Stimulated activated CD4-positive, alpha-beta T cell treated with anti-CD3 and anti-CD28 coated beads, Interleukin-2, amount 100 ng/mL, for 4 hours (primary cell): ENCODE data around the gene WNT16.
"Not testable (repeated sequence)": the region's sequence is repeated elsewhere in the genome, so short reads cannot be mapped to it uniquely, and the experiment has no call there.

Source experiments
- DNase-seq: peaks from one replicate; pipeline ENCODE4 v3.0.0-alpha.2; 2020; ENCODE audit warnings: low read depth

The WNT16 gene

DNA sequence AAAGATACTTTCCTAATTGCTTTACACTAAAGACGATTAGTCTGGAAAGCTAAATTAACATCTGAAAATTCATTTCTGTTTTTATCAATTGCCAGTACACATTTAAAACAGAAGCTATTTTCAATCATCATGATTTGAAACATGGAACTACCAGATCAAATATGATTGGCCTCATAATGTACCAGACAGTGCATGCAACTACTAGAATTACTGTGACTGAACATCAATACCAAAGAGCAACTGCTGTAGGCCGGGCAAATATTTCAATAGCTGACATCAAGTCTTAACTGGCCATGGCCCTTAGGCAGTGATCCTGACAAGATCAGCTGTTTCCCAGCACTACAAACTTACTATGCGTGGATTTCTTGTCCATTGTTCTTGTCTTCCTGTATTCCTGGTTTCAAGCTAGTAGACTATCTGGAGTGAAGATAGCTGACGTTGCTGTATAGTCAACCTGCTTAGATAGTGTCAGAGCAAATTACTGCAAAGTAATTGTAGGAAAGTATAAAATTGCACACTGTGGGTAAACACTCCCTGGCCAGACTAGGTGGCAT, 21.7 kb upstream of the WNT16 start:
- no peak for DNase-seq

DNA sequence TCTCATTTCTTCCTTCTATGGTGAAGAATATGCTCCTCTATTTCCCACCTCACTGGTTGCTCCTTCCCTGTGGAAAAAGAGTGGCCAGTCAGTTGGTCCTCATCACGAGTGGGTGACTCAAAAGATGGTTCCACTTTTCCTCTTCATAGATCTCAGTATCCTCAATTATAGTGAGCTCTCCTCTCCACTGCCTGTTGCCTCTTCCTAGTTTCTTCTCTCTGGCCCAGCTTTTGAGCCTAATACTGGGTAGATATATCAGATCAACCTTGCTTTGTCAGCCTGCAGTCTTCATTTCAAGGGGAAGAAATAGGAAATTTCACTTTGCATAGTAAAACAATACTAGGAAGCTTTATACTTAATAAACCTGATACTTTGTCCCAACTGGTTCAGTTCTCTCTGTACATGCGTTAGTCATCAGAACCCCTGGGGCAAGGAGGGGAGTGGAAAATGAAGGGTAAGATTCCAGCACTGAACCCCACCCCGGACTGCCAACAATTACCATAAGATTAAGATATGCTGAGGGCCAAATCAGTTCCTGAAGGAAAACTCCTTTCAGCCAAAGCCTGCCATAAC, 15.5 kb upstream of the WNT16 start:
- no peak for DNase-seq

DNA sequence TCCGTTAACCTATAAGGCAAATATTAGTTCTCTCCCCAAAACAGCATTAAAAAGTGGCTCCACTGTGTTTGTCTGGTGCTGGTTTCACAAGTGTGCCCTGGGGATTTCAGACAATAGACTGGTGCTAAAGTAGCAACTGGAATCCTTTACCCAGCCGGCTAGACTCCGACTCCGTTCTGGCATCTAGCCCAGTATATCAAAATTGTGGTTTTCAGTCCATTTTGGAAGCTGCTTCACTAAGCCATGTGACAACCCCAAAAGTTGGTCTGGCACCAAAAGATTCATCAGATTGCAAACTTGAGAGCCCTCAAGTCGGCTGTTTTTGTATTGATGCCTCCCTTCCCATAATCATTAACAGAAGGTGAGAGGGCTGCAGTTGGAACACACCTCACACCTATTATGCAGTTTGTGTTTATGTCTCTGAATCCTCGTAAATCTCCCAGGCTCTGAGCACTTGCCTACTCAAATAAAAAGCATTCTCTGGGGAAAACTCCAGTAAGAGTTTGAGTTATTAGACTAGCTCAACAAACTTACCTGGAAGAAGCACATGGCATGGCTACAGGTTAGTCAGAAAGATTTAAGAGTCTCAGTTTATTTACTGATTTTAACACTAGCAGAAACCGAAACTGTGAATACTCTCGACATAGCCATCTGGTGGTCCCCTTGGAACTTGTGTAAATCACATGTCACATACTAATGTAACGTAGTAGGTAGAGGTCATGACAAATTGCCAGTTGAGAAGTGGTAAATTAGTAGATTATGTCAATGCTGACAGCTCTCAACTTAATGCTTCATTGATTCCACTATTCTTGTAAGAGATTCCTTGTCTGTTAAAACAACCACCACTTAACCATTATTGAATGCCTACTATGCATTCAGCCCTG, 14.8 kb upstream of the WNT16 start:
- DNase-seq, result no peak

GRCh38 chr7:121315170-121315569, 13.6 kb upstream of the WNT16 start:
- not testable (repeated sequence) for DNase-seq

- no peak for DNase-seq
These were observed 6.3 kb upstream of the WNT16 start for GRCh38 chr7:121322460-121322859.

DNA sequence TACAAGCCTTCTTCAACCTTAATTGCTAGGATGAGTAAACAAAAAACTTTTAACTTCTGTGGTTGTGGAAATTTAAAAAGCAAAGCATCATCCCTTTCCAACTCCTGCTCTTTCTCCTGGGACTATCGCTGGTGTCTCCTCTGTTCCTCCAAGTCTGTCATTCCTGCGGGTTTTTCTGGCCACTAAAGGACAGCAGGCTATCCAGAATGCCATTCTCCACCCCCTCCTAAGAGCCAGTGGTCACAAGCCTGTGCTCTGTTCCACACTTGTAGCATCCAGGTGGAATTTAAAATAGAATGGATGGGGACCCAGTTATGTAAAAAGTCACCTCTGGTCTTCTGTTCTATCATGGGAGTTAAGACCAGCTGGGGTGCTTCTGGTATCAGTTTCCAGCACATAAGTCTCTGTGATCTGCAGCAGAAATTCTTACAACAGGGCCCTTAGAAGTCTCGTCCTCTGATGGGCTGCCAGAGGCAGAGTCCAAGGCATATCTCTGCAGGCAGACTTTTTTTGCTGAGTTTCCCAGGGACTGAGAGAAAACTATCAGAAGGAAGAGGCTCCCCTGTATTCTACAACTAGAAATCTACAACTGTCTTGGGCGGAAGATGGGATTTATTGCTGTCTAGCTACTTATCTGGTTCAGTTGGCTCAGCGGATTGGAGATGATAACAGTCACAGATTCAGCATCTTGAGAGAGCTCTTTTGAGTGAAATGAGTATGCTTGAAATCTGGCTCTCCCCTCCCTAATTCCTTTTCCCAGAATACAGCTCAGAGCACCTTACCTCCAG, 5.1 kb upstream of the WNT16 start:
- DNase-seq, result no peak

DNA sequence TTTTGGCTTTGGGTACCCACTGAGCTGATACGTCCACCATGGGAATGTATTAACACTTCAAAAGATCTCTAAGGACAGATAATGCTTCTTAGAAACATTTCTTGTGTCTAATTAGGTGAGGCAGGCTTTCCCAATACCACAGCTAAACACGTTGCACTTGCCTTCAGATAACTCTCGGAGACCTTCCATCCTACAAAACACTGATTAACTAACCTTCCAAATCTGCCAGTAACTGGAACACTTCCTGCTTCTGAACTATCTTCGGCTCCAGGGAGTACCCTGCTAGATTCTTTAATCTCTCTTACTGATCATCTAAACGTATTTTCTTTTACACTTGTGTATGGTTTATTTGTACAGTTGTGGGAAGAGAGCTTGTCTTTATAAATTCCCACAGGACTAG, 1.1 kb upstream of the WNT16 start:
- DNase-seq, result no peak

DNA sequence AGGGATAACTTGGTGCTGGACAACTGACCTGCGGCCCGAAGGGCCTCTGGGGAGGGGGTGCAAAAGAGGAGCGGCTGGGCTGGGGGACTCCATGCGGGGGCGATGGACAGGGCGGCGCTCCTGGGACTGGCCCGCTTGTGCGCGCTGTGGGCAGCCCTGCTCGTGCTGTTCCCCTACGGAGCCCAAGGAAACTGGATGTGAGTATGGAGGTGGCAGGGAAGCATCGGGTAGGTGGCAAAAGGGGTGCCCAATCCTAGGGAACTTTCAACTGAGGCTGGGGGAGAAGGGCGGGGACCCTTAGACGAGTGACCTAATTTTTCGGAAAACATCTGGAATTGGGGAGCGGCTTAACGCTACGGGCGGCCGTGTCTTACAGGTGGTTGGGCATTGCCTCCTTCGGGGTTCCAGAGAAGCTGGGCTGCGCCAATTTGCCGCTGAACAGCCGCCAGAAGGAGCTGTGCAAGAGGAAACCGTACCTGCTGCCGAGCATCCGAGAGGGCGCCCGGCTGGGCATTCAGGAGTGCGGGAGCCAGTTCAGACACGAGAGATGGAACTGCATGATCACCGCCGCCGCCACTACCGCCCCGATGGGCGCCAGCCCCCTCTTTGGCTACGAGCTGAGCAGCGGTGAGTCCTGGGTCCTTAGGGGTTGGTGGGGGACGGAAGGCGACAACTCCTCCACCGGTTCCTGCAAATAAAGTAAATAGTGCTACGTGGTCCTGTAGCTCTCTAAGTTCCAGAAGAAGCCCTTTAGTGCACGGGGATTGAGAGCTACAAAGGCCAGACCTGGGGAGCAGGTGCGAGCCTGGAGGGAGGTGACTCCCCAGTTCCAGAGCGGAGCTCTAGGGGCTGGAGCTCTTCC, 622 bp downstream of the WNT16 start:
- no peak for DNase-seq

DNA sequence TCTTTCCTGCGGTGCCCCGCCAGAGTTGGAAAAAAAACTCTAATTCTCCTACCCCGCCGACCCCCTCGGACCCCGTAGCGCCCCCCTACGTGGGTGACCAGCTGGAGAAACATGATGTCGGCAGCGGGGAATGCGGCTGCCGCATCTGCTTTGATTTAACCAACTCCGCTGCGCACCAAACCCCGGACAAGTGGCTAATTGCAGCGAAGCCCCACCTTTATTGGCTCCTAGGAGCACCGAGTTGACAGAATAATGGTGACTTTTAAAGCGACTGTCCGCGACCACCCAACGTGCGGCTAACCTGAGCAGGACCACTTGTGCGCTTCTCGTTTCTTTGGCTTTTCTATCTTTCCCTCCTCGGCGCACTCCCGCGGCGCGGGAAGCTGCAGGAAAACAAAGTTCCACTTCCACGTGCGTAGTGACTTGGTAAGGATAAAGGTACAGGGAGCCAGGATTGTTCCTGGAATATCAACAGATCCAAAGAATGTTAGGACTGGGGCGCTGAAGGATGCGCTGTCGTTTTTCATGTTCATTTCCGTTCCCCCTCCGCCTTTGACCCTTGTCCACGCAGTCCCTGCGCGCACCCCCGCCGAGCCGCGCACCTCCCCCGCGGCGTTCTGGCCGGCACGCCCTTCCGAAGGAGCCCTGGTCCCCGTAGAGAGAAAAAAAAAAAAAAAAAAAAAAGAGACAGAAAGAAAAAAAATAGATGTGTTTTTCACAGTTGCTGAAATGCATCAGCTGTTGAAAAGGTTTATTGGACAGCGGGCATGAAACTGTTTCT, 1.4 kb downstream of the WNT16 start:
- DNase-seq, result no peak

DNA sequence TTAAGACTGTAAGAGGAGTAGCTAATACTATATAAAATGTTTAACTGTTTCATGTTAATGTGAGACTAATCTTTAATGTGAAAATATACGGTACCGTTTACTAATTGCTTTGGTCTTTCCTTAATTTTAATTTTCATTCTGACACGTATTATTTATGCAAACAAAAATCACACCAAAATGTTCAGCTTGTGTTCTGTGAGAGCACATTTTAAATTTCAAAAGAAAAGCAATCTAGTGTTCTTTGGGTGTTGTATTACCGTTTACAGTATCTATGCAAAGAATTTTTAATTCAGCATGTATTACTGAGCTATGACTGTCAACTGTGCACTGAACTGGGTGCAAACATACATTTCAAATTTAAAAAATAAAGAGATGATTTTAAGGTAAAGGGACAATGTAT, 2.2 kb downstream of the WNT16 start:
- no peak for DNase-seq

- no peak for DNase-seq
These were observed 2.8 kb downstream of the WNT16 start for GRCh38 chr7:121331574-121331973.

DNA sequence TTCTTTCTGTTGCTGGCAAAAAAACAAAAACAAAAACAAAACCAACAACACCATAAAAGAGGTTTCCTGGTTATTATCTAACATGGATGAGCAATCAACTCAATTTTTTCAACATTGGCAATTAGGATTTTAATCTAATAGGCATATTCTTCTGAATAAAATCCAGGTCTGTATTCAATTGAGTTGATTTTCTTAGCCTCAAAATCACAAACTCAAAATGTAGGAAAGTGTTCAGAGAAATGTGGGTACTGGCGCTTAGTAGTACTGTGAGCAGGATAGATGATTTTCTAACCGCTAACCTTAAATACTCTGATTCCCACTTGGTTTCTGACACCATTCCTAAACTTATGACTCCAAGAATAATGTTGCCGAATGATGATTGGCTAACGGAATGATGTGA, 5.6 kb downstream of the WNT16 start:
- no peak for DNase-seq

- no peak for DNase-seq
These were observed 6.3 kb downstream of the WNT16 start for GRCh38 chr7:121334875-121335648.

DNA sequence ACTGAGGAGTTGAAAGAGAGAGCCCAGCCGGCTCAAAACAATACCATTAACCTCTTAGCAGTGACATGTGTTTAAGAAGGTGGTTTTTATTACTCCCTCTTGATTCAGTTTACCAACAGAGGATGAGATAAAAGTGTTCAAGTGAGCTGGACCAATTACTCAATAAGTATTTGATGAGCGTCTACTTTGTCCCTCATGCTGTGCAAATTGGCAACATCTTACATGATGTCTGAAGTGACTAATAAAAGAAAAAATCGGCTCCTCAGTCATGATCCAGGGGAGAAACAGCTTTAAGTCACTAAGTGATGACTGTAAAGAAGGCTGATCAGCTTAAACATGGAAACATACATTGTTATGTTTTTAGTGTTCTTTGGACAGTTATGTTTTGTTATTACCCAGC, 7.8 kb downstream of the WNT16 start:
- DNase-seq, result no peak

- no peak for DNase-seq
These were observed 8.6 kb downstream of the WNT16 start for GRCh38 chr7:121337398-121337797.

GRCh38 chr7:121339082-121339481, 10.3 kb downstream of the WNT16 start:
- DNase-seq, result no peak

- no peak for DNase-seq
These were observed 13.1 kb downstream of the WNT16 start for GRCh38 chr7:121341933-121342332.

DNA sequence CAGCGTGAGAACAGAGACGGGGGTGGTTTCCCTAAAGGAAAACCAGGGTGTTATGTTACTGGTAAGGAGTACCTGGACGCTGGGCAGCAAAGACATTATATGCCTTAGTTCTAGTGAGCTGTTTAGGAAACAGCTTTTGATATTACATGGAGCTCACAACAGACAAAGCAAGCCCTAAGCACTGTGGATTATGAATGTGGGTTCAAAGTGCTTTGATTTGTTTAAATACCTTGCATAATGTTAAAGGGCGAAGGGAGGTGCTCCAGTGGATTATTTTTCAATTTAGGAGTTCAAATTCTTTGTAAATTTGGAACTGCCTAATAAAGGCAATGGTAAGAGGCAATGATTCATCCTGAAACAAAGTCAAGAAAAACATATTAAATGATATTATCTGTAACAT, 13.8 kb downstream of the WNT16 start:
- DNase-seq, result no peak

DNA sequence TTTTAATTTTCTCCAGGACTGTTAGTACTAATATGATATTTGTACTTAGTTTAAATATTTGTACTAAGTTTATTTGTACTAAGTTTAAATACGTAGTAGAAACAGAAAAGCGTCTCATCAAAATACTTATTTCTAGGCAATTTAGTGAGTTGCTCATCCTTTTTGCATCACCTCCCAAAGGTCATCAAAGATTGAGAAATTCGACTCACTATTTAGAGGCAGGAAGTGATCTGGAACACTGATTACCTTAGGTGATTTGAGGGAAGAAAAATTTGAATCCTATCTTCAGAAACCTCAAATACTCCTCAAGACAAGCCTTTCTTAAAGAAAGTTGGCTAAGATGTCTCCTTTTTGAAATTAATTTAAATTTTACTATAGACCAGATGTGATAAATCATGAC, 14.5 kb downstream of the WNT16 start:
- no peak for DNase-seq

GRCh38 chr7:121344093-121344492, 15.3 kb downstream of the WNT16 start:
- DNase-seq, result no peak
